IPS-18c (cell line): ENCODE data around the gene RNF180.
"Not testable (repeated sequence)": the region's sequence is repeated elsewhere in the genome, so short reads cannot be mapped to it uniquely, and the experiment has no call there.

Experiments used
- H3K4me3 ChIP-seq: 2 replicates; pipeline ENCODE4 v1.7.0; 2013; ENCODE audit warnings: low read depth, mild to moderate bottlenecking, low read length, moderate library complexity; ENCODE audit not compliant: insufficient read depth
- H3K9me3 ChIP-seq: one replicate; pipeline ENCODE4 v1.6.1; 2013; ENCODE audit warnings: mild to moderate bottlenecking, low read length, moderate library complexity; ENCODE audit not compliant: control insufficient read depth, insufficient read depth

The RNF180 gene

DNA sequence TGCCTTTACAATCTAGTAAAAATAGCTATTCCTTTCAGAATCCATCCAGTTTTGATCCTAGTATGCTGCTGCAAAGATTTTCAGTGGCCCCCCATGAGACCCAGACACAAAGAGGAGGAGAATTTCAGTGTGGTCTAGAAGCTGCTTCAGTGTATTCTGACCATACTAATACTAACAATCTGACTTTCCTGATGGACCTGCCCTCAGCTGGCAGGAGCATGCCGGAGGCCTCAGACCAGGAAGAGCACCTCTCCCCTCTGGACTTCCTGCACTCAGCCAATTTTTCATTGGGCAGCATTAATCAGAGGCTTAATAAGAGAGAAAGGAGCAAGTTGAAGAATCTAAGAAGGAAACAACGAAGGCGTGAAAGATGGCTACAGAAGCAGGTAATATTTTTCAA, 48.5 kb downstream of the RNF180 start:
- Histone ChIP-seq H3K9me3 (no peaks in the 10 kb centered on the region), H3K4me3 (no peak overlapping the region)

DNA sequence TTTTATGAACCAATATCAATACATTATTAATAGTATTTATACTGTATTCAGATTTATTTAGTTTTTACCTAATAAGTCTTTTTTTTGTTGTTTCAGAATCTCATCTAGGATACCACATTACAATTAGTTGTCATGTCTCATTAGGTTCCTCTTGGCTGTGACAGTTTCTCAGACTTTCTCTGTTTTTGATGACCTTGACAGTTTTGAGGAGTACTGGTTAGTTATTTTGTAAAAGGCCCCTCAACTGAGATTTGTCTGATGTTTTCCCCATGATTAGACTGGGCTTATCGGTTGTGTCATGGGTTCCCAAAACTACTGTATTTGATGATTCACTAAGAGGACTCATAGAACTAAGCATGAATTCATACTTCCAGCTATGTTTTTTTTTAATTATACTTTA, 56.3 kb downstream of the RNF180 start:
- Histone ChIP-seq H3K4me3 (no peak overlapping the region), H3K9me3 (no peaks in the 10 kb centered on the region)

DNA sequence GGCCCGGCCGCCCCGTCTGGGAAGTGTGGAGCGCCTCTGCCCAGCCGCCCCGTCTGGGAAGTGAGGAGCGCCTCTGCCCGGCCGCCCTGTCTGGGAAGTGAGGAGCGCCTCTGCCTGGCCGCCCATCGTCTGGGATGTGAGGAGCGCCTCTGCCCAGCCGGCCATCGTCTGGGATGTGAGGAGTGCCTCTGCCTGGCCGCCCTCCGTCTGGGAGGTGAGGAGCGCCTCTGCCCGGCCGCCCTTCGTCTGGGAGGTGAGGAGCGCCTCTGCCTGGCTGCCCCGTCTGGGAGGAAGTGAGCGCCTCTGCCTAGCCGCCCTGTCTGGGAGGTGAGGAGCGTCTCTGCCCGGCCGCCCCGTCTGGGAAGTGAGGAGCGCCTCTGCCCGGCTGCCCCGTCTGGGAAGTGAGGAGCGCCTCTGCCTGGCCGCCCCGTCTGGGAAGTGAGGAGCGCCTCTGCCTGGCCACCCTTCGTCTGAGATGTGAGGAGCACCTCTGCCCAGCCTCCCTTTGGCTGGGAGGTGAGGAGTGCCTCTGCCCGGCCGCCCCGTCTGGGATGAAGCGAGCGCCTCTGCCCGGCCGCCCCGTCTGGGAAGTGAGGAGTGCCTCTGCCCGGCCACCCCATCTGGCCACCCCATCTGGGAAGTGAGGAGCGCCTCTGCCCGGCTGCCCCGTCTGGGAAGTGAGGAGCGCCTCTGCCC, 59.8 kb downstream of the RNF180 start:
- H3K4me3 ChIP-seq, H3K9me3 ChIP-seq: not testable (repeated sequence)

DNA sequence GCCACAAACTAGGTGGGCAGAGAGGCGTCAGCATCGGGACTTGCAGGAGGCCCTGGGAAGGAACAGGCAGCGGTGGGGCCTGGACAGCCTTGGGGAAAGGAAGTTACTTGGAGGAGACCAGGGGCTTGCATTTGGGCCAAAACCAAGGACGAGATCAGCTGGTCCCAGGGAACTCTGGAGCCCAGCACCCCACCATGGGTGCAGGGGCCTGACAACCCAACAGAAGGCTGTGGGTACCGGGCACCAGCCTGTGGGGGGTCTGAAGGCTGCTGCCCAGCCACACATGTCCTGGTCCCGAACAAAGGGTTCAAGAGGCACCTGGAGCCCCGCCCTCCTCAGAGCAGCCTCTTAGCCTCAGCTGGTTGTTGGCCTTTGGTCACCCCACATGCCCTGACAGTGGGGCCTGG, 61.5 kb downstream of the RNF180 start:
- H3K9me3 ChIP-seq, H3K4me3 ChIP-seq: not testable (repeated sequence)

DNA sequence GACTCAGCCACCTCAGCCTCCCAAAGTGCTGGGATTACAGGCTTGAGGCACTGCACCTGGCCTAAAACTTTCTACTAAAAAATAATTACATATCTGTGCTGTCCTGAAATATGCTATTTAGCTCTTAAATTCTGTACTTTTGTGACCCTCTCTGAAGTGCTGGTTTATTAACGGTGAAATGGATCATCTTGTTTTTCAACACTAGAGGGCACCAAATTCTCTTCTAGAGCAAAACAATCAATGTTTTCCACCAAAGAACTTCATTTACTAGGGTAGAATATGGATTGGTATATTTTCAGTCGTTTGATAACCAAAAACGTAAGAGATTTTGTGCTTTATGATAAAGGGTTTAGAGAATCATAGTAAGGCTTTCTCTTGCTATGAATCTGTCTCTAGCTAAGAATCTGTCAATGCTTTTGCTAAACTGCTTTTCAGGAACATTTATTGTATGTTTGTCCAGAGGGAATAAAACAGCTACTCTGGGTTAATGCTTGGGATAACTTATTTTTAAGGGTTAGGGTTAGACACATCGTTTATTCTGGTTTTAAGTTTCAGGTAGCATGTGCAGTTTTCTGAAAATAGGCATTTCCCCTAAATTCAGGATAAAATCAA, 63.6 kb downstream of the RNF180 start:
- H3K4me3 ChIP-seq = no peak overlapping the region
- no peaks in the 10 kb centered on the region for H3K9me3 ChIP-seq

DNA sequence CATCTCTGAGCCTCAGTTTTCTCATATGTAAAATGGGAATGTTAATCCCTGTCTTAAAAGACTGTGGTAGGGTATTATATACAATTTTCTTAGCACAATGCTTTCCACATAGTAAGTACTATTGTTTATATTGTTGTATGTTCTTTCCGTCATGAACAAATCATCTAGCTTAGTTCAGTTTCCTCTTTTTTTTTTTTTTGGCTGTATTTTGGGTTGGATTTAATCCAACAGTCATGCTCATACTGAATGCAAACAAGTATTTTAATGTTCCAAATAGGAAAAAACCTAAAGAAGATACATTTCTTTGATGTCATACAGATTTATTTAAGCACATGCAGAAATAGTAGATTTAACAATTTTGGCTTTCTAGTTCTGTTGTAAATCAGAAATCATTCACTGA, 95.1 kb downstream of the RNF180 start:
- Histone ChIP-seq H3K4me3 (no peak overlapping the region), H3K9me3 (no peaks in the 10 kb centered on the region)

DNA sequence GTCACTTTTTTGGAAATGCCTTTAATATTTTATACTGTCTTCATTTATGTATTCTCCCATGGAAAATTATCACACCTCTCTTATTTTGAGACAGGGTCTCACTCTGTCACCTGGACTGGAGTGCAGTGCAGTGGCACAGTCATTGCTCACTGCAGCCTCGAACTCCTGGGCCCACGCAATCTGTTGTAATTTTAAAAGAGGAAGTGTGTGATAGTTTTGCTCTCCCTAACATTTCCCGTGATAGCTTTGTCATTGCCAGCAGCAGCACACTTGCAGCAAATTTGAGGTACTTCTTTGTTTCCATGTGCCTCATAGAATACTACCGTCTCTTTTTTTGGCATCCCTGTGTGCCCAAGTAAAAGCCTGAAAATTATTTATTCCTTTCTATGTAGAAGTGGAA, 103.5 kb downstream of the RNF180 start:
- H3K9me3 ChIP-seq = no peaks in the 10 kb centered on the region
- H3K4me3 ChIP-seq = no peak overlapping the region

DNA sequence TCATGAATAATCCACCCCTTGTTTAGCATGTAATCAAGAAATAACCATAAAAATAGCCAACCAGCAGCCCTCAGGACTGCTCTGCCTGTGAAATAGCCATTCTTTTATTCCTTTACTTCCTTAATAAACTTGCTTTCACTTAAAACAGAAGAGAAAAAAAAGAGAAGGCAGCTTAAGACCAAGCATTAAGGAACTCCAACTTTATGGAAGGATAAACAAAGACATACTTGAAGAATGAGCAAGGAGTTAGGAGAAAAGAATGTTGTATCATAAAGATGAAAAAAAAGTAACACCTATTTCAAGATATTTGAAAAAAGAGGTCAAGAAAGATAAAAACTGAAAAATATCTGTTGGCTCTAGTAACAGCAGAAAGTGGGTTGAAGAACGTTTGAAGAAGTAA, 107.6 kb downstream of the RNF180 start:
- Histone ChIP-seq H3K4me3 (no peak overlapping the region), H3K9me3 (no peaks in the 10 kb centered on the region)

DNA sequence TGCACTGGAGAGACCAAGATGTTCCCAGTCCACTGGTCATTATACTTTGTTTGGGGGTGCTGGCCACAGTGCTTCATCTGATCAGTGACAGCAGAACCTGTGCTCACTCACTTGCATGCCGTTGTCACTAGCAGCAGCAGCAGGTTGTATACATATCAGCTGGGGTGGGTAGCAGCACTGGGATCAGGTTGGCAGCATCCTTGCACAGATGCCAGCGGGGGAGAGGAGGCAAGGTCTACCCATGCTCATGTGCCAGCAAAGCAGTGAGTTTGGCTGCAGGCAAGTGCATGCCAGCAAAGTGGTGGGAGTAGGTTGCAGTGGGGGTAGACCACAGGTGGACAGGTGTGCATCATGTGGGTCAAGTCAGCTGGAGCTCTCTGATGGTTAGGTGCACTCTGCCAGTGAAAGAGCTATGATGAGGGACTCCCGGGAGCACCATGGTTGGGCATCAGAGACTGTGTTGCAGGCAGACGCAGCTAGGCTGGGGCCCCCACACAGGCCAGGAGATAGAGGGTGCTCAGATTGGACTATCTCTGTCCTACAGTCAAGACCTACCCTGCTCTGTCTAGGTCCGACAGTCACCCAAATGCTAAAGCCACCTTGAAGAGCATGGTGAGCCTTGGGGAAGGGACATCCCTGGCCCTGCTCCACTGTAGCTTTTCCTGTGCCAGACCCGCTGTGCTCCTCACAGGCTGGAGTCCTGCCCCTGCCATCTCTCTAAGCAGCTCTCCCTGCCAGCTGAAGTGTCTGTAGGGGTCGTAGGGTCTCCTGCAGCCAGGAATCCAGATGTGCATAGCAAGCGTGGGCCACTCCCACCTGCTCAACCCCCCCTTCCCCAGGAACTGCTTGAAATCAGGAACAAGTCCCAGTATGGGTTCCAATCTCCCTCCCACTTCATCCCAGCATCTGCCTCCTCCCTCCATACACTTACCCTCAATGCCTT, 119.8 kb downstream of the RNF180 start:
- Histone ChIP-seq H3K9me3 (no peaks in the 10 kb centered on the region), H3K4me3 (no peak overlapping the region)

DNA sequence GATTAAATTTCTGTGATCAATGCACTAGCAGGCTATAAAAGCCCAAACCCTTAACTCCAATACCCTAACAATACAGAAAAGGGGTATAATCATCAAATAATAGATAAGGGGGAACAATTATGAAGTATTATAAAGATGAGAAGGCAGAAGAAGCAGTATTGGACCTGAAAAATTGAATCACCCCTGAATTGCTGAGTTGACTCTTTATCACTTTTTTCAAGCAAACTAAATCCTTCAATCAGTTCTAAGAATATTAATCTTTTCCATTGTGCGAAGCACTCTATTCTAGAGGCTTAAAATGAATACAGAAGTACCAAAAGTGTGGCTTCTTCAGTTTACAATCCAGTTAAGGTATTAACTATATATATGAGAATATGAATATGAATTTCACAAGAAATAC, 120.7 kb downstream of the RNF180 start:
- Histone ChIP-seq H3K9me3 (no peaks in the 10 kb centered on the region), H3K4me3 (no peak overlapping the region)

DNA sequence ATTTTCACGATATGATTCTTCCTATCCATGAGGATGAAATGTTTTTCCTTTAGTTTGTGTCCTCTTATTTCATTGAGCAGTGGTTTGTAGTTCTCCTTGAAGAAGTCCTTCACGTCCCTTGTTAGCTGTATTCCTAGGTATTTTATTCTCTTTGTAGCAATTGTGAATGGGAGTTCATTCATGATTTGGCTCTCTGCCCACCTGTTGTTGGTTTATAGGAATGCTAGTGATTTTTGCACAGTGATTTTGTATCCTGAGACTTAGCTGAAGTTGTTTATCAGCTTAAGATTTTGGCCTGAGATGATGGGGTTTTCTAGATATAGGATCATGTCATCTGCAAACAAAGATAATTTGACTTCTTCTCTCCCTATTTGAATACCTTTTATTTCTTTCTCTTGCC, 122.9 kb downstream of the RNF180 start:
- not testable (repeated sequence) for H3K9me3 ChIP-seq, H3K4me3 ChIP-seq

DNA sequence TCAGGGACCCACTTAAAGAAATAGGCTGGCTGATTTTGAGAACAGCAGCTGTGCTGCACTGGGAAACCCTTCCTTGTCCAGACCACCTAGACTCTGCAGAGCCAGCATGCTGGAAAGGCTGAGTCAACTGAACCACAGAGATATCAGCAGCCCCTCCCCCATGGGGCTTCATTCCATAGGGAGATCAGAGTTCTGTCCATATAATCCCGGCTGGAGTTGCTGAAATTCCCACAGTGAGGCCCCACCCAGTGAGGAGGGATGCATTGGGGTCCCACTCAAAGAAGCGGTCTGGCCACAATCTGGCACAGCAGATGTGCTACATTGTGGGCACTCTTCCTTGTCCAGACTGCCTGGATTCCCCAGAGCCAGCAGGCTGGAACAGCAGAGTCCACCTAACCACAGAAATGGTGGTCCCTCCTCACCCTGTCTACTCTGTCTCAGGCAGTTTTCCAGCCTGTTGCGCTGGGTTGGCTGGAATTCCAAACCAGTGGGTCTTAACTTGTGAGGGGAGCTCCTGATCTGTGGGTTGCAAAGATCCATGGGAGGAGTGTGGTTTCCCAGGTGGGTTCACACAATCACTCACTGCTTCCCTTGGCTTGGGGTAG, 127.1 kb downstream of the RNF180 start:
- Histone ChIP-seq H3K4me3 (no peak overlapping the region), H3K9me3 (no peaks in the 10 kb centered on the region)

DNA sequence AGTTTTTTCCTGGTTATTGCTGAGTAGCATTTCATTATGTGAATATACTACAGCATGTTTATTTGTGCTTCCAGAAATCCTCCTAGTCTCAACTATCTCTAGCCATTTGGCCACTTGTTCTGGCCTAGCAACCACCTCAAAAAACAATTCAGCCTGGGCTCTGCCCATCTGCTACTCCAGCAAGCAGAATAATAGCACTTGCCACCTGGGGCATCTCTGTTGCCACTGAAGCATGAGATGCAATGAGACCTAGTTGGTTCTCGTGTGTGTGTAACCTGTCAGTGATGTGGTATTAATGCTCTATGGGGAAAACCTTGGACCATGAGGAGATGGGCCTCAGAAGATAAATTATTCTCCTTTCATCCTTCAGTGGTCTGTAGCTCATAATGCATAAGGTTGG, 129.5 kb downstream of the RNF180 start:
- Histone ChIP-seq H3K4me3 (no peak overlapping the region), H3K9me3 (no peaks in the 10 kb centered on the region)

DNA sequence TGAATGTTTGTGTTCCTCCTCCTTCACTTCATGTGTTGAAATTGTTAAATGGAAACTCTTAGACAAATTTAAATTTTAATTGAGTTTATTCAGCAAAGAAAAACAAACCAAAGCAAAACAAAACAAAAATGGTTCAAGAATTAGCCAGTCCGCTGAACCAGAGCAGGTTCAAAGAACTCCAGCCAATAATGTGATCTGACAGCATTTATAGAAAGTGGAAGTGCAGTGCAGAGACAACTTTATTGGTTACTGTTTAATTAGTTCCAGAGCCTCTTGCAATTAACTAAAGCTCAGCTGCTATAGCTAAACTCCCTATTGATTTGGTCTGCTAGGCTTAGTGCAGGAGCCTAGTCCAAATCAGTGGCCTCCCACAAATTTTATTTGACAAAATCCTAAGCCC, 132.9 kb downstream of the RNF180 start:
- Histone ChIP-seq H3K4me3 (no peak overlapping the region), H3K9me3 (no peaks in the 10 kb centered on the region)

DNA sequence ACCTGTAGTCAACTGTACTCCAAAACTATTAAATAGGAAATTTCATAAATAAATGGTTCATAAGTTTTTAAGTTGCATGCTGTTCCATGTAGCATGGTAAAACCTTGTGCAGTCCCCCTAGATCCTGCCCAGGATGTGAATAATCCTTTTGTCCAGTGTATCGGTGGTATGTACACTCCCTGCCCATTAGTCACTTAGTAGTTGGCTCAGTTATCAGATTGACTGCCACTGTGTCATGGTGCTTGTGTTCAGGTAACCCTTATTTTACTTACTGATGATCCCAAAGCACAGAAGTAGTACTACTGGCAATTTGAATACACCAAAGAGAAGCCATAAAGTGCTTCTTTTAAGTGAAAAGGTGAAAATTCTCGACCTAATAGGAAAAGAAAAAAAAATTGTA, 134.2 kb downstream of the RNF180 start:
- H3K9me3 ChIP-seq = no peaks in the 10 kb centered on the region
- H3K4me3 ChIP-seq = no peak overlapping the region

DNA sequence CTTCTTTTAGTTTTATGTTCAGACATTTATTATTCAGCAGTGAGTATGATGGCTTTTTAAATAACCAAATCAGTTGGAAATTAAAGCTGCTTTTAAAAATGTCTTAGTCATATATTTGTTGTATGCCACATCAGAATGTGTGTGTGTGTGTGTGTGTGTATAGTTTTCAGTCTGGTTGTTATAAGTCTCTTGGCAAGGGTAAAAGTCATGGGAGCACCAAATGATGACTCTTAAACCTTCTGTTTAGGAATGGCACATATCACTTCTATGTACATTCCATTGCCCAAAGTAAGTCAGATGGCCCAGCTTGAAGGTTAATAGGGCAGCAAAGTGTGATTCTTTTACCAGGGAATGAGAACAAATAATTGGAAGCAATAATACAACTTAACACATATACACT, 135.9 kb downstream of the RNF180 start:
- no peak overlapping the region for H3K4me3 ChIP-seq

DNA sequence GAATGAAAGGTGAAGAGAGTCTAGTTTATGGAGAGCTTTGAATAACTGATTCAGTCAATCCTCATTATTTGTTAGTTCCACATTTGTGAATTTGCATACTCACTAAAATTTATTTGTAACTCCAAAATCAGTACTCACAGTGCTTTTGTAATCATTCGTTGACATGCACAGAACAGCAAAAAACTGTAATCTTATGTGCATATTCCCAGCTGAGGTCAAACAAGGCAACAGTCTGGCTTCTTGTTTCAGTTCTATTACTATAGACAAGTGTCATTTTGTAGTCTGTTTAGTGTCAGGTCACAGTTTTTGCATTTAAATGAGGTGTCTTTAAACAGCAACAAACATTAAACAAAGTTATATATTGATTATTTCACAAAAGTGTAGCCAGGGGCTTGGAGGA, 142.5 kb downstream of the RNF180 start:
- H3K4me3 ChIP-seq = no peak overlapping the region

More for the DNA sequence above, 135.9 kb downstream of the RNF180 start:
- H3K9me3 ChIP-seq = no peaks in the 10 kb centered on the region

DNA sequence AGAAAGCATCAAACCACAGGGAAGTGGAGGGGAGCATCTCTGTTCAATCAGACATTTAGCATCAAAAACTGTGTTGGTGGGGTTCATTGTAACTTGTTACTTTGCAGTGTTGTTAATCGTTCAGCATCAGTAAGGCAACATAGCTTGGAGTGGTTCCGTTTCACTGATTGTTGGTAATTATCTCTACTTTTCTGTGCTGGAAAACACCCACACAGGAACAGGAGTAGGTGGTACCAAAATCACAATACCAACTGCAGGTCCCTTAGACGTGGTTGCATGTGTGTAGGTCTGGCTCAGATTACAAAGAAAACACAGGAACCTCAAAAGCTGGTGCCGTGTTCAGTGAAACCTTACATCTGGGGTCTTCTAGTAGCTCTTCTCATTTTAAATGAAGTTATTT, 146.8 kb downstream of the RNF180 start:
- H3K9me3 ChIP-seq = no peaks in the 10 kb centered on the region
- no peak overlapping the region for H3K4me3 ChIP-seq

More for the DNA sequence above, 142.5 kb downstream of the RNF180 start:
- no peaks in the 10 kb centered on the region for H3K9me3 ChIP-seq
